SIG-M5 treated with dmso at 0.1 percent for 504 hours (cell line): Measurements from ENCODE around the gene MNS1.
"Not testable (repeated sequence)": the region's sequence is repeated elsewhere in the genome, so short reads cannot be mapped to it uniquely, and the experiment has no call there.

Experiments
- DNase-seq: peaks from one replicate; lab custom pipeline; 2025; ENCODE audit not compliant: unreplicated experiment; lab: John Stamatoyannopoulos, UW

The MNS1 gene

DNA sequence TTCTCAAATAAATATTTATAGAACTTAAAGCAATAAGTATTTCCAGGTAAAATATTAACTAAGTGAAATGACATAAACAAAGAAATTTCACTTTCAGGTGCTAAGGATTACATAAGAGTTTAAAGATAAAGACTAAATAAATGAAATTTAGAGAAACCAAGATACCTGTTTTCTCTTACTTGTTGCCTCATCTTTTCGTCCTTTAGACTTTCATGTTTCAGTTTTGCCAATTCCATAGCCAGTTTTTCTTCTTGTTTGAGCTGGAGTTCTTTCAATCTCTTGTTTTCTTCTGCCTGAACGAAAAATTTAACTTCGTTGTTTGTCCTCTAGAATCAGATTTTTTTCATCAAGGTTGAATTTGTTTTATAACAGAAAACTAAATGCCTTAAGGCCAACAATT is 8.7 kb downstream of the MNS1 start:
- DNase-seq, result no peak

DNA sequence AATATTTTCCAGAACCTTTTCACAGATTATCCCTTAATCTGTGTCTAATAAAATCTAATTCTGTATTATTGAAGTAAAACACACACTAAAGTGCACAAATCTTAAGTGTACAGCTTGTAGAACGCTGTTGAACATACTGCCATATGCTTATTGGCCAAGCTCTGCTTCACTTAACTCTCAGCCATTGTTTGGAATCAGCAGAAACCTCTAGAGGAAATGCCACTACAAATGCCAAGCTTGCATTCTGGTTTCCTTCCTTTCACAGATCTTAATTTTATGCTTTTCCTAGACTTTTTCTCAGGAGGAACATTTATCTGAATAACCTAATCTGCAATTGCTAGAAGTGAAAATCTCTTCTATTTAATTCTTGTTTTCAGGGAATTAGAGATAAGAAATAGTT is 10.1 kb downstream of the MNS1 start:
- DNase-seq, result no peak

- DNase-seq, result no peak
Observed at GRCh38 chr15:56445746-56446145, 19.2 kb downstream of the MNS1 start.

GRCh38 chr15:56442354-56442753 is 22.6 kb downstream of the MNS1 start:
- DNase-seq, result no peak

- DNase-seq, result no peak
Observed at GRCh38 chr15:56440214-56440770, 24.6 kb downstream of the MNS1 start.

- no peak for DNase-seq
Observed at GRCh38 chr15:56432304-56432703, 32.6 kb downstream of the MNS1 start.

DNA sequence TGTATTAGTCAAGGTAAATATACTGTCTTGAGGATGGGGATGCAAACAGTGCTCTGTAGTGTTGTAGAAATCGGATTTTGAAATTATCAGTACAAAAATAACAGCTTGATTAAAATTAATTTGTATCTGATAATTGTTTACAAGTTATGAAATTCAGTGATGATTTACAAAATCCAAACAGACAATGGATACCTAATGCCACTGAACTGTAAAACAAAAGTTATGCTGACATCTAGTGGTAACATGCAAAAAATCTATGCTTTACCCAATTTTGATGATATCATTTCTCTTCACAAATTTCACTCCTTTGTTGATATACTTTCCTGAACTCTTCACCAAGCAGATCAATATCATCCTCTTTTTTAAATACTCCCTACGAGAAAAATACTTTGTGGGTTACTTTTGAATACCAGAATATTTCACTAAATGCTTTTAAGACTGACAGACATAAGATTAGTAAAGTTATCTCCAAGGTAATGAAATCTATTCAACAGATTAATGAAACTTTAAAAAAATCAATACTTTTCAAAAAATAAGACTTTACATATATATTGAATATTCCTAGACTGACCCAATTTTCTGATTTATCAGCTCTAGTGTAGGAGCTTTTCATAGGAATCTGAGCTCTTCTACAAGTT is 36.0 kb downstream of the MNS1 start:
- peak; percentile 42 for DNase-seq

DNA sequence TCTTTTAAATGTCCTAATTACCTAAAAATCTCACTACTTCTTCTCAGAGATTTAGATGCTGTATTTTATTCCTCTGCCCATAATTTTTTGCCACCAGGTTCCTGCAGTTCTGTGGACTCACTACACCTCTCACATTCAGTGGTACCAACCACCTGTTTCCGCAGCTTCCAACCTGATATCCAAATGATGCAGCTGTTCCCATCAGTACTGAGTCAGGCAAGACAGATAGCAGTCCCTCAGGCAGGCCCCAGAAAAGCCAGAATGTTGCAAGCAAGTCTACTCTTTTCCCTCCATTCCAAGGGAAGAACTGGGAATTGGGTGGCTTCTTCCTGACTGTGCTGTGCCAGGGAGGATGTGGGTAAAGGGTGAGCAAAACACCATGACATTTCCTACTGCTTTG is 39.0 kb downstream of the MNS1 start:
- no peak for DNase-seq

DNA sequence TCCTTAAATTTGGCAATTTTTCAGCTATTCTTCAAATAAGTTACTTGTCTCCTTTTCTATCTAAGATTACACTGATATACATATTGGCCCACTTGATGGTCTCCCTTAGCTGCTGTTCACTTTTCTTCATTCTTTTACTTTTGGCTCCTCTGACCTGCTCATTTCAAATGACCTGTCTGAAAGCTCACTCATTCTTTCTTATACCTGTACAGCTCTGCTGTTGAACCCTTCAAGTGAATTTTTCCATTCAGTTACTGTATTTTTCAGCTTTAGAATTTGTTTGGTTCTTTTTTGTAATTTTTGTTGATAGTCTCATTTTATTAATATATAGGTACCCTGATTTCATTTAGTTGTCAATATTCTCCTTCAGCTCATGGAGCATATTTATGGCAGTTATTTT is 39.7 kb downstream of the MNS1 start:
- no peak for DNase-seq

- not testable (repeated sequence) for DNase-seq
Observed at GRCh38 chr15:56413114-56413733, 51.7 kb downstream of the MNS1 start.

- DNase-seq, result no peak
Observed at GRCh38 chr15:56411122-56411749, 53.7 kb downstream of the MNS1 start.

GRCh38 chr15:56410721-56411120 is 54.2 kb downstream of the MNS1 start:
- no peak for DNase-seq

GRCh38 chr15:56399209-56399608 is 65.7 kb downstream of the MNS1 start:
- not testable (repeated sequence) for DNase-seq

DNA sequence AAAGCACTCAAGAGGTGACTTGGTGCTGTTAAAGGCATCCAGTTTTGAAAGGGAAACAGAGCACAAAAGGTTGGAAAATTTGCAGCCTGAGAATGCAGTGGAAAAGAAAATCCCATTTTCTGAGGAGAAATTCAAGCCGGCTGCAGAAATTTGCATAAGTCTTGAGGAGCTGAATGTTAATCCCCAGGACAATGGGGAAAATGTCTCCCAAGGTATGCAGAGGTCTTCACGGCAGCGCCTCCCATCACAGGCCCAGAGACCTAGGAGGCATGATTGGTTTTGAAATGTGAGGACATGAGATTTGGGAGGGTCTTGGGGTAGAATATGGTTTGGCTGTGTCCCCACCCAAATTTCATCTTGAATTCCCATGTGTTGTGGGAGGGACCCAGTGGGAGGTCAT is 67.6 kb downstream of the MNS1 start:
- DNase-seq, result not testable (repeated sequence)

- DNase-seq, result no peak
Observed at GRCh38 chr15:56394909-56395308, 70.0 kb downstream of the MNS1 start.

DNA sequence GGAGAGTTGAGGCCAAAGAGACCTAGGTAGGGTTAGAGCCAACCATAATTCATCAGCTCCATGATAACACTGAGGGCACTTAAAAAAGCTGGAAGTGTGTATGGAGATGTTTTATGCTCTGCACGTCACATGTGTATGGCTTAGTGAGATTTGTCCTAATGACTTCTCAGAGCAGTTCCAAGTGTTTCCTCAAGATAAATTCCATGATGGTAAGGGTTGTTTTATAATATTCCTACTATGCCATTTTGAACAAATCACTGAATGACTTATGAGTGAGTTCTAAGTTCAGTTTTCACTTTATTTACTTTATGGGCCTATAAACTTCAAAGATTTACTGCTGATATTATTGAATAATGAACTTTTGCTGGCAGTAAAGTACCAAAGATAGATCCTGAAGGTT is 71.7 kb downstream of the MNS1 start:
- no peak for DNase-seq

- DNase-seq, result no peak
Observed at GRCh38 chr15:56390739-56391267, 74.1 kb downstream of the MNS1 start.

DNA sequence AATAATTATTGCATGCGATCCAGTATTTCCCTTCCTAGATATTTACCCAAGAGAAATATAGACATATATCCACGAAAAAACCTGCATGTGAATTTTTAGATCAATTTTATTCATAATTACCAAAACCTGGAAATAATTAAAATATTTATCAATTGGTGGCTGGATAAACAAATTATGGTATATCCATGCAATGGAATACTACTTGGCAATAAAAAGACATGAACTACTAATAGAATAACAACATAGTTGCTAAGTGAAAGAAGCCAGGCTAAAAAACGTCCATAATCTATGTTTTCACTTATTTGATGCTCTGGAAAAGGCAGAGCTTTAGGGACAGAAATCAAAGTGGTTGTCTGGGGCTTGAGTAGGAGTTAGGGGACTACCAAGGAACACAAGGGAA is 79.0 kb downstream of the MNS1 start:
- no peak for DNase-seq

GRCh38 chr15:56383010-56383409 is 81.9 kb downstream of the MNS1 start:
- no peak for DNase-seq
